GM13976 (cell line): Measurements from ENCODE around the gene GASK1A.

Experiments
- DNase-seq: peaks from one replicate; pipeline ENCODE4 v3.0.0; 2012; ENCODE audit warnings: low spot score
- in situ Hi-C: fragments of 300-500 bp; cut with MboI; formaldehyde crosslinking; loops from one replicate; pipeline ENCODE4 v1.12.0; 2022; ENCODE audit warnings: low sequenced_read_pairs, mixed read lengths, inconsistent platforms; ENCODE audit not compliant: unreplicated experiment
- TF ChIP-seq, protein P1 (sequence below): IDR thresholded peaks from 2 replicates; pipeline ENCODE4 v1.5.1; 2012; ENCODE audit warnings: borderline replicate concordance, mild to moderate bottlenecking; ENCODE audit not compliant: insufficient read depth; ENCODE audit errors: extremely low read depth, missing control alignments, control extremely low read depth

The GASK1A gene

DNA sequence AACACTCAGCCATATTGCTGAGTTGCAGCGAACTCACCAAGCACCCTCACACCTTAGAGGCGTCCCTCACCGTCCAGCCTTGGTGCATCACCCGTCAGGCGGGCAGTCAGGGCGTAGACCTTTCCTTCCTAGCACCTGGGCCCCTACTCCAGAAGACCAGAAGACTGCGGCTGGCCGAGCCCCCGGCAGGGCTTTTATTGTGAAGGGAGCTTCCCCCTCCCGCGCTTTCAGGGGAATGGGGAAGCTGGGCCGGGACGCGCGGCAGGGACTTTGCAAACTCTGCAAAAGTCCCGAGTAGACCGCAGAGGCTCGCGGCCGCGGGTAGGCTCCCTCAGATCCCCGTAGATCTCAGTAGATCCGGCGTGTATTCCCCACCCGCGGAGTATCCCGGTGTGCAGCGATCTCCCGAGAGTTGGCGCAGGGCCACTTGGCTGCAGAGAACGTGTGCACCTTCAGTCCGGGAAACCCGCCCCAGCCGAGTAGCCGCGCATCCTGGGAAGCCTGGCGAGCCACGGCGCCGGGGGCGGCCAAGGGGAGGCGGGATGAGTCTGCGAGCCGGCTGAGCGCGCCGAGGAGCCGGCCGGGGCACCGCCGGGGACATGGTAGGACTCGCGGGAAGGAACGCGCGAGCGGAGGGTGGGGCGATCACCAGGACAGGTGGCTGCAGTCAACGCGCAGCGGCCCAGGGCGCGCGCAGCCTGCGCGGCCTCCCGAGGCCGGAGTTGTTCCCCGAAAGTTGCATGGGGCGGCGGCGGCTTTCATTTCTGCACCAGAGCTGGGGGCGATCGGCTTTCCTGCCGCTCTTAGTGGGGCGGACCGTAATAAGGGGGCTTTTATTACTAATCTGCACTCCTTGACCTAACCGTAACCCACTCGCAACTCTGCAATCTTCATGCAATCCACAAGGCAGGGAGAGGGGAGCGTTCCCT is at the start of gene GASK1A:
TSS of gene GASK1A (plus strand) at position 268 of the 929 bp plus-strand sequence. CDS start at position 600, 332 bp downstream.
- peak; percentile 34 for DNase-seq
- TF ChIP-seq, protein P1, sequence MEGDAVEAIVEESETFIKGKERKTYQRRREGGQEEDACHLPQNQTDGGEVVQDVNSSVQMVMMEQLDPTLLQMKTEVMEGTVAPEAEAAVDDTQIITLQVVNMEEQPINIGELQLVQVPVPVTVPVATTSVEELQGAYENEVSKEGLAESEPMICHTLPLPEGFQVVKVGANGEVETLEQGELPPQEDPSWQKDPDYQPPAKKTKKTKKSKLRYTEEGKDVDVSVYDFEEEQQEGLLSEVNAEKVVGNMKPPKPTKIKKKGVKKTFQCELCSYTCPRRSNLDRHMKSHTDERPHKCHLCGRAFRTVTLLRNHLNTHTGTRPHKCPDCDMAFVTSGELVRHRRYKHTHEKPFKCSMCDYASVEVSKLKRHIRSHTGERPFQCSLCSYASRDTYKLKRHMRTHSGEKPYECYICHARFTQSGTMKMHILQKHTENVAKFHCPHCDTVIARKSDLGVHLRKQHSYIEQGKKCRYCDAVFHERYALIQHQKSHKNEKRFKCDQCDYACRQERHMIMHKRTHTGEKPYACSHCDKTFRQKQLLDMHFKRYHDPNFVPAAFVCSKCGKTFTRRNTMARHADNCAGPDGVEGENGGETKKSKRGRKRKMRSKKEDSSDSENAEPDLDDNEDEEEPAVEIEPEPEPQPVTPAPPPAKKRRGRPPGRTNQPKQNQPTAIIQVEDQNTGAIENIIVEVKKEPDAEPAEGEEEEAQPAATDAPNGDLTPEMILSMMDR, result no peak
- in situ Hi-C loops, result no loop called here

DNA sequence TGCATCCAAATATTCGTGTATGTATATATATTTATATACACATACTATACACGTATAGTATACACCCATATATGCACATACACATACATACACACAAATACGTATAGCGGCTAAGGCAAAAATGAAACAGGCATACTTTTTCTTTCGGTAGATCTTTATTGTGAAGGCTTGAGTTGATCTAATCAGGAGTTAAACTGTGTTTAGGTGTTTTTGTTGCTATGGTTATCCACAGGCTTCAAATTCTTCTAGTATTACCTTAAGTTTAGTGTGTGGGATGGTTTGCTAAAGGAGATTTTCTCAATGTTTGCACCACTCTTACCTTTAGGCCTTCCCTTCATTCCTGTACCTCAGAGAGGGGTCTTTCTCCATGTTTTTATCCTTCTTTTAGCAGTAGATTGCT is 45.0 kb upstream of the GASK1A start:
- in situ Hi-C loops, result no loop called here
- TF ChIP-seq, protein P1, result no peak
- no peak for DNase-seq

DNA sequence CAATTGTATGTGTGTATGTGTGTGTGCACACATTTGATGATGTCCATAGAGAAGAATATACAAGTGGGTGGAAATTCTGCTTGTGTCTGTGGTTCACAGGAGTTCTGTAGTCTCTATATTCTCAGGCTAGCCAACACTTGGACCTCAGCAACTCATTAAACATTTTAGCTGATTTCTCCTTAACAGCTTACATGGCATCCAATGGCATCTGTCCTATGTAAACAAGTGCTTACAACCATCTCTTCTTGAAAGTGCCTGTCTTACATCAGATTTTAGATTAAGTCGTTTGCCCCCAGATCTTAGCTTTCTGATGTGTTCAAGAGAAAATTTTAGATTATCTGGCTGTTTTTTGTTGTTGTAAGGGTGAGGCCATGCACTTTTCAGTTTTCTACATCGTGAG is 44.2 kb upstream of the GASK1A start:
- no peak for DNase-seq
- TF ChIP-seq, protein P1, result no peak
- in situ Hi-C loops, result no loop called here

DNA sequence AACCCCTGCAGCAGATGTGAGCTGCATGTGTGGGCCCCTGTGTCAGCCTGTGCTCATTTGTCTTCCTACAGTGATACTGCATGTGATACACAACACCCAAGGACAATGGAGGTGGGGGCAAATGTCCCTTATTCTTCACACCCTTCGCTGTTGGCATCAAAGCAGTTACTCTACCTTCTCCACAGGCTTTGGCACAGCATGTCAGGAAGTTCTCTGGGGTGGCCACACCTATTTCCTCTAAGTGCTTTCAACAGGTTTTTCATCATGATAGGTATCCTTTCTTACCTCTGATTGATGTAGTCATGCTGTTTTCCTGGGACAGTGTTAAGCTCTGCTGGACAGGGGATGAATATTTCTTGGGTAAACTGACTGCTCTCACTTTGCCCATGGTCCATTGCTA is 43.6 kb upstream of the GASK1A start:
- DNase-seq, result no peak
- in situ Hi-C loops, result no loop called here
- TF ChIP-seq, protein P1, result no peak

DNA sequence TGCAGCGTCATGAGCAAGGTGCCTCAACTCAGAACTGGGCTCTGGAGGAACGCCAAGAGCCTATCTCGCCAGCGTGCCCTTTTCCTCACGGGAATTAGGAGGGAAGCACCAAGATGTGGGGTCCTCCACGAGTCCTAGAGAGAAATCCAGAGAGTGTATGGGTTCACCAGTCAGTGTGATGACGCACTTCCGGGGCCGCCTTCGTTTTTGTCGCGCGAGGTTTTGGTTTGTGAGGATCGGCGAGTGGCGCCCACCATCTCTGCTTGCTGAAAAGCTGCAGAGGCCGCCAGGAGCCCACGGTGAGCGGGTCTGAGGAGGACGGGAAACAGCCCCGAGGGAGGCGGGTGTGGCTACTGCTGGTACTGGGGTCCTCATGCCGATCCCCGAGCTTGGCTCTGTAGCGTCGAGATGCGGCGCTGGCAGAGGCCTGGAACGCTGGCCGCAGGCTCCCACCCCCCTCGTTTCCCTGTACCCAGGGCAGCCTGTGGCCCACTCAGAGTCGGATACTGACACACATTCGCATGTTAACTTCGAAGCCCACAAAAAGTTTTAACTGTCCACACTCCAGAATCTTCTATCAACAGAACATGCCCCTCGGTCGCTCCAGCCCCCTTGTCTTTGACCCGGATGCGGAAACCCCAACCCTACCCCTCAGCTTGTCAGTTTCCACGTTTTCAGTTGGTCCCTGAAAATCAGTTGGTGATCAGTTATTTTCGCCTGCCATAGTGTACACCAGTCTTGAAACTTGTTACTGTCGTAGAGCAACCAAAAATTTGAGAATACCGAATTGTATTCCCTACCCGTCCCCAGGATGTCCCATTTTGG is 42.7 kb upstream of the GASK1A start:
- no peak for DNase-seq
- TF ChIP-seq, protein P1, result no peak
- in situ Hi-C loops, result no loop called here

DNA sequence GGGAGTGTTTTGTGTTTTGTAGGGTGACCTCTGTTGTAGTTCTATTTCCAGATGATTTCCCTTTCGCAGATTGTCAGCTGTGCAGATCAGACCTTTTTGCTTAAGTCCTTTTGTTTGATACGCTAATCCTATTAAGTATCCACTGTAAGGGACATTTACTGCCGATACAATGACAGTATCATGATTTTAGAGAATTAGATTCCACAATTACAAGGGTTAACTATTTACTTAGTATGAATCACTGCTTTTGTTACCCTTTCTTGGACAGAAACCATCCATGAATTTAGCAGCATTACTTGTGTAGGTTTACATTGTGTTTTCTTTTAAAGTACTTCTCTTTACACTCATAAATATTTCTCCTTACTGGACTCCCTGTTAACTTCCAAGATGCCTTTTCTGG is 41.8 kb upstream of the GASK1A start:
- in situ Hi-C loops, result no loop called here
- TF ChIP-seq, protein P1, result no peak
- DNase-seq, result no peak
